GM12878 (cell line): Measurements from ENCODE around the gene SPAG7.
"Not testable (repeated sequence)": the region's sequence is repeated elsewhere in the genome, so short reads cannot be mapped to it uniquely, and the experiment has no call there.

Source experiments
- EP300 ChIP-seq, 2 experiments: fragments of 150-350 bp in 1 of 2; IDR thresholded peaks; 2 replicates each; pipeline ENCODE4 v1.6.1; 2011 to 2012; ENCODE audit warnings: low read depth in 2 of 2, low read length in 2 of 2, borderline replicate concordance in 1 of 2, improper control_type of control experiment in 1 of 2, inconsistent platforms in 1 of 2; ENCODE audit not compliant: control insufficient read depth in 1 of 2
- MXI1 ChIP-seq: fragments of 150-350 bp; IDR thresholded peaks from 2 replicates; pipeline ENCODE4 v1.6.1; 2011; ENCODE audit warnings: low read depth, mild to moderate bottlenecking, inconsistent platforms, low read length, improper control_type of control experiment

- not testable (repeated sequence) for TF ChIP-seq EP300 (IDR thresholded peaks at IDR 0.05; ENCODE audit: borderline replicate concordance in 1 of 2, control insufficient read depth in 1 of 2, low read depth in 2 of 2, low read length in 2 of 2); MXI1
Measured at GRCh38 chr17:4914551-4914950, 53.1 kb downstream of the SPAG7 start.
